GM21423 (cell line): ENCODE results near the gene HCN2.
"Not testable (repeated sequence)": the region's sequence is repeated elsewhere in the genome, so short reads cannot be mapped to it uniquely, and the experiment has no call there.

Source experiments
- ATAC-seq: cut with Tn5 transposase; IDR thresholded peaks from one replicate; pipeline ENCODE4 v1.9.1; 2021; ENCODE audit warnings: mild to moderate bottlenecking, moderate library complexity; ENCODE audit not compliant: unreplicated experiment

Gene HCN2

GRCh38 chr19:617551-618246 lies 28.0 kb downstream of the HCN2 start:
- no peak for ATAC-seq

- no peak for ATAC-seq
These were observed 28.6 kb downstream of the HCN2 start for GRCh38 chr19:618247-618619.

DNA sequence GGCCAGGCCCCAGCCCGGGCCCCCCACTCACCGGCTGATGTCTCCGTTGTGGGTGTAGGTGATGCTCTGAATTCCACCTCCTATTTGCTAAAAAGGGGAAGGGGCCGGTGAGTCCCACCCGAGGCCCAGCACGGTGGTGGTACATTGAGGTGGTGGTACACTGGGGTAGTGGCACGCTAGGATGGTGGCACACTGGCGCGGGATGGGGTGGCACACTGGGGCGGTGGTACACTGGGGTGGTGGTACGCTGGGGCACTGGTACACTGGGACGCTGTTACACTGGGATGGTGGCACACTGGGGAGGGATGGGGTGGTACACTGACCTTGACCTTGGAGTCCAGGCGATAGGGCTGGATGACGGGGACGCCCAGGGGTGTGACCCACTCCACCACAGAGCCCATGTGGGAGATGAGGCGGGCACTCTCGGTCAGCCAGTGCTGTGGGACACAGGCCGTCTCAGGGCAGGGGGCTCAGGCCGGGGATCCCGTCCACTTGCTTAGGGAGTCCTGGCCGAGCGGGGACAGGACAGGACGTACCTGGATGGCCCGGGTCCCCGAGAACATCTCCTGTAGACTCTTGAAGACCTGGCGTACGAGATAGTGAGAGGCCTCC lies 29.1 kb downstream of the HCN2 start:
- ATAC-seq, result no peak

- no peak for ATAC-seq
These were observed 29.8 kb downstream of the HCN2 start for GRCh38 chr19:619286-620002.

- ATAC-seq, result no peak
These were observed 30.6 kb downstream of the HCN2 start for GRCh38 chr19:620166-620862.

- ATAC-seq, result not testable (repeated sequence)
These were observed 31.5 kb downstream of the HCN2 start for GRCh38 chr19:621191-621590.

DNA sequence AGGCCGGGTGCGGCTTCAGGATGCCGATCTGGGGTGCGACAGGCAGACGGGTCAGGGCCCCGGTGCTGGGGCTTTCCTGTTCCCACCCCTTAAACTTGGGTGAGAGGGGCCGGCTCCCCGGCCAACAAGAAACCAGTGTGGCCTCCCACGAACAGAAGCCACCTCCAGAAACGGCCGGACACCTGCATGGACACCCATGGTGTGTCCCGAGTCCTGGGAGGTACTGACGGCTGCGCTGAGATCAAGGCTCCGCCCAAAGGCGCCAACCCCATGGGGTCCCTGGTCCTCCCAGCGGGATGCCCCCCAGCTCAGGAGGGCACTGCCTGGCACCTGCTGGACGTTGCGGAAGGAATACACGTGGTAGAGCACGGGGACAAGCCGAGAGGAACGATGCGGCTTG lies 32.1 kb downstream of the HCN2 start:
- no peak for ATAC-seq

GRCh38 chr19:622666-623065 lies 33.0 kb downstream of the HCN2 start:
- ATAC-seq, result no peak

DNA sequence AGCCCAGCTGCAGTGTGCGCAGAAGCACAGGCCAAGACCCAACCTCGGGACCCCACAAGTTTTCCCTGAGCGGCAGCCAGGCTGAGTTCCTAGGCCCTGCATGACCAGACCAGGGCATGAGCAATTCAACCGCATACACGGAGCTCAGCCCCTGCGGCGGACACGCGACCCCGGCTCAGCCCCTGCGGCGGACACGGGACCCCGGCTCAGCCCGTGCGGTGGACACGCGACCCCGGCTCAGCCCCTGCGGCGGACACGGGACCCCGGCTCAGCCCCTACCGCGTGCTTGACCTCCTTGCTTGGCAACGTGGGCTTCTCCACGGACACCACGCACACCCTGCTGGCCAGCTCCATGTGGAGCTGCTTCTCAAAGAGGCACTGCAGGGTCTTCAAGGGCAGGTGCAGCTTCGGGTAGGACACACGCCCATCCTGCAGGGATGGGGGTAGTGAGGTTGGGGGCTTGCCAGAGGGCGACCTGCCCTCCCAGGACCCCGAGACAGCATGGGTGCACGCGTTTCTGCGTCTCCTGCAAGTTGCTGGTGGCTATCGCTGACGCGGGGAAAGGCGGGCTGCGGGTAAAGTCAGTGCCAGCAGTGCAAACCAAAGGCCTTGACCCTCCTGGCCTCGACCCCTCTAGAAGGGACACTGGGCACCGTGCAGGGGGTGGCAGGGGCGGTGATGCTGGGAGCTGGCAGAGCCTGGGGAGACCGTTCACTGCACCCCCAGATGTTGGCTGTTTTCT lies 33.7 kb downstream of the HCN2 start:
- ATAC-seq, result no peak

DNA sequence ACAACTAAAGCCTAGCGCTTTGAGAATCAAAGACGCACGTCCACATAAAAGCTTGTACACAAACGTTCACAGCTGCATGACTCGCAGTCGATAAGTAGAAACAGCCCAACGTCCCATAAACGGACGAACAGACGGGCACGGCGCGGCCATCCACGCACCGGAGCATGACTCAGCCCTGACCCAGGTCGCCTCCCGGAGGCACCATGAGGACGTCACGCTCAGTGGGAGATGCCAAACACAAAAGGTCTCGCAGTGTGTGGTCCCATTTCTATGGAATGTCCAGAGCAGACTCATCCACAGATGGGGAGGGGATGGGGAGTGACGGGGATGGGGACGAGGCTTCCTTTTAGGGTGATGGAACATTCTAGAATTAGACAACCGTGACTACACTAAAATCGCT lies 34.3 kb downstream of the HCN2 start:
- no peak for ATAC-seq

- ATAC-seq, result no peak
These were observed 34.9 kb downstream of the HCN2 start for GRCh38 chr19:624433-625109.

DNA sequence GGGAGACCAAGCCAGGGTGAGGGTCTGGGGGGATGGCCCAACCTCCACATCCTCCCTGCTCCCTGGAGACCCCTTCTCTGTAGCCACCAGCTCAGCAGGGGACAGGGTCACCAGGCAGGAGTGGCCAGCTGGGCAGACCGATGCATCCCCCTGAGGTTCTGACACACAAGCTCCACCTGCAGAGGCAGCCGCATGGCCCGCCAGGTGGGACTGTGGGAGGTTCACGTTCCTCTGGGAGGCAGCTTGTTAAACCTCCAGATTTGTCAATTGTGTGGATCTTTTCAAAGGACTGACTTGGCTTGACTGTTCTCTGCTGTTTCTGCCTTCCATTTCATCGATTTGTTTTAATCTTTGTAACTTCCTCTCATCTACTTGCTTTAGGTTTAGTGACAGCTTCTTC lies 35.6 kb downstream of the HCN2 start:
- no peak for ATAC-seq

- not testable (repeated sequence) for ATAC-seq
These were observed 36.9 kb downstream of the HCN2 start for GRCh38 chr19:626566-626965.

GRCh38 chr19:628168-628567 lies 38.5 kb downstream of the HCN2 start:
- ATAC-seq, result no peak

DNA sequence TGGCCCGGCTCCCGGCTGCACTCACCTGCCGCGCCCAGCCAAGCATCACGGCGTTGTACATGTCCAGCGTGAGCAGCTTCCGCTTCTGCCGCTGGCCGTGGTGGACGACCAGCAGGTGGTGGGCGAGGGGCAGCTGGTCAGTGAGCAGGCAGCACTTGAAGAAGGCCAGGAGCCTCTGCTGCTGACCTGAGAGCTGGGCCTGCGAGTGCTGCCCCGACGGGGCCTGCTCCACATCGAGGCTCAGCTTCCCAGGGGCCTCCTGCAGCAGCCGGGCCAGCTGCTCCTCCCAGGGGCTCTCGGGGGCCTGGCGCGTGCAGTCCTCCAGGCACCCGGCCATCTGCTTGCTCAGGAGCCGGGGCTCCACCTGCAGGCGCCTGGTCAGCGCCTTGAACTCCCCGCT lies 39.8 kb downstream of the HCN2 start:
- ATAC-seq, result not testable (repeated sequence)

GRCh38 chr19:629961-630714 lies 40.5 kb downstream of the HCN2 start:
- no peak for ATAC-seq

GRCh38 chr19:632579-633067 lies 42.9 kb downstream of the HCN2 start:
- peak; percentile 8 for ATAC-seq

DNA sequence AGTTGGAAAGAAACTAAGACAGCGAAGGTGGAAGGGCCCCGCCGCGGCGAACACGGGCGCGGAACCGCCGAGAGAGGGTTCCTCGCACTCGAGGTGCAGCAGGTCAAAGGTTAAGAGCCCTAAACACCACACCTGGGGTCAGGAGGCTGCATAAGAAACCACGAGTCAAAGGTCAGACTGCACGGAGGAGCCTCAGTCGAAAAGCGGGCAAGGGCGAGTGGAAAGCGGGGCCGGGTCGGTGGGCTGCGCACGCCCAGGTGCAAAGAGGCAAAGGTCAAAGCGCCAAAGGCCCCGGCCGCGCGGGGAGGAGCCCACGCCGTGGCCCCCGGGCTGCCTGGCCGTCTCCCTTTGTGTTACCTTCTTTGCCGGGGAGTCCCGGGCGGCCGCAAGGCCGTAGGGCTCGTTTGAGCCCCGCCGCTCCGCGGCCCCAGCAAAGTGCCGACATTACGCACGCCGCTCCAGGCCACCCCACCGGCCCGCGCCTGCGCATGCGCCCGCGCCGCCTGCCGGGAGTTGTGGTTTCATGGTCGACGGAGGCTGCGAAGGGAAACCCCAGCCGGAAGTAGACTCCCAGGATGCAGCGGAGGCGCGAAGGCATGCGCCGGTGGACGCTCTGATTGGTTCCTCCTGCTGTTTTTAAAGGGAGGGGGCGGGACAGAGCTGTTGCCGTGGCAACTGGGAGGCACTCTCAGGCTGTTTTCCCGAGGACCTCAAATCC lies 43.5 kb downstream of the HCN2 start, which contains the start of gene POLRMT:
POLRMT (minus strand) TSS at position 470 of the 718 bp plus-strand sequence; CDS start at position 445, 25 bp downstream.
- ATAC-seq, result peak; percentile 84
